Measurements from ENCODE around the gene TREML2. TPM values are rescaled to one million over a fixed set of nuclear protein-coding genes. Genes with fewer than 3 reads are reported as not detected.

TREML2 gene
- total and polyA plus RNA-seq, 8 donors: 0.16 to 3.2 (median 0.27) TPM

GRCh38 chr6:41153992-41154625 lies 46.8 kb downstream of the TREML2 start, which contains the start of gene TREML1:
TSS of gene TREML1 (minus strand) at chr6:41154347. CDS start at chr6:41154288, 59 bp downstream.
- no peak for TF ChIP-seq CTCF (IDR thresholded peaks at IDR 0.05)
- Histone ChIP-seq H3K4me1 (peaks cover 0 to 3% of the 10 kb centered on the region in 2 donors), H3K36me3 (no peaks in the 10 kb centered on the region), H3K9me3 (no peaks in the 10 kb centered on the region), H3K4me3 (no peak within 1 kb of the TSS), H3K27ac (no peak within 1 kb of the TSS), H3K27me3 (peaks cover 0 to 8% of the 10 kb centered on the region in 2 donors)
- no peak for ATAC-seq
- DNase-seq: no peak
- intact Hi-C loops (cut with DNase I): no loop called here

GRCh38 chr6:41153451-41153850 lies 47.5 kb downstream of the TREML2 start:
- Histone ChIP-seq H3K4me1 (peaks cover 0 to 3% of the 10 kb centered on the region in 2 donors), H3K9me3 (no peaks in the 10 kb centered on the region), H3K4me3 (no peak overlapping the region), H3K27me3 (peaks cover 0 to under 1% of the 10 kb centered on the region in 2 donors), H3K27ac (no peak overlapping the region), H3K36me3 (no peaks in the 10 kb centered on the region)
- DNase-seq (no peak), ATAC-seq (no peak)
- intact Hi-C loops (cut with DNase I): no loop called here
- no peak for TF ChIP-seq CTCF (IDR thresholded peaks at IDR 0.05)

- no peaks in the 10 kb centered on the region for H3K9me3 ChIP-seq
- H3K4me3 ChIP-seq: no peak overlapping the region
- H3K27me3 ChIP-seq: no peaks in the 10 kb centered on the region
- no peaks in the 10 kb centered on the region for H3K36me3 ChIP-seq
- intact Hi-C loops (cut with DNase I): no loop called here
- no peak for TF ChIP-seq CTCF (IDR thresholded peaks at IDR 0.05)
- DNase-seq: no peak
- no peak overlapping the region for H3K27ac ChIP-seq
- no peaks in the 10 kb centered on the region for H3K4me1 ChIP-seq
- no peak for ATAC-seq
These were observed 50.3 kb downstream of the TREML2 start for GRCh38 chr6:41150671-41151070.

- DNase-seq (no peak), ATAC-seq (no peak)
- Histone ChIP-seq H3K4me1 (no peaks in the 10 kb centered on the region), H3K36me3 (no peaks in the 10 kb centered on the region), H3K4me3 (no peak overlapping the region), H3K27me3 (no peaks in the 10 kb centered on the region), H3K9me3 (no peaks in the 10 kb centered on the region), H3K27ac (no peak overlapping the region)
- intact Hi-C loops (cut with DNase I): no loop called here
- TF ChIP-seq CTCF (IDR thresholded peaks at IDR 0.05): no peak
These were observed 53.0 kb downstream of the TREML2 start for GRCh38 chr6:41147917-41148316.

Other genes starting within 250 kb of the TREML2 start
- 1 to 10 TPM; 2.3 to 3.1 TPM for gene UNC5CL, start 161.9 kb downstream of the TREML2 start, total RNA-seq
- 10 to 100 TPM in 2 of 6 donors, 1 to 10 TPM in 4; 2.9 to 11.8 (median 6.6) TPM for gene UNC5CL, start 161.9 kb downstream of the TREML2 start, polyA plus RNA-seq (ENCODE audit: insufficient read length in 6 of 6)
- not detected for gene TSPO2, start 158.7 kb downstream of the TREML2 start, total RNA-seq
- 1 to 10 TPM in 3 of 6 donors, under 1 TPM in 3; 0.52 to 1.5 (median 1.1) TPM for gene TSPO2, start 158.7 kb downstream of the TREML2 start, polyA plus RNA-seq (ENCODE audit: insufficient read length in 6 of 6)
- under 1 TPM in 1 of 2 donors, not detected in 1; 0.29 TPM for gene APOBEC2, start 147.9 kb downstream of the TREML2 start, total RNA-seq
- gene APOBEC2, start 147.9 kb downstream of the TREML2 start, polyA plus RNA-seq (ENCODE audit: insufficient read length in 6 of 6): 1 to 10 TPM in 2 of 6 donors, under 1 TPM in 4; 0.58 to 1.3 (median 0.82) TPM
- 10 to 100 TPM; 14.9 to 20.3 TPM for gene OARD1, start 128.8 kb downstream of the TREML2 start, total RNA-seq
- 10 to 100 TPM; 44.2 to 56.4 (median 48.2) TPM for gene OARD1, start 128.8 kb downstream of the TREML2 start, polyA plus RNA-seq (ENCODE audit: insufficient read length in 6 of 6)
- 10 to 100 TPM; 16.4 to 20.3 TPM for gene NFYA, start 128.2 kb downstream of the TREML2 start, total RNA-seq
- 10 to 100 TPM; 50.6 to 58.6 (median 54.9) TPM for gene NFYA, start 128.2 kb downstream of the TREML2 start, polyA plus RNA-seq (ENCODE audit: insufficient read length in 6 of 6)
- under 1 TPM; 0.87 to 0.92 TPM for gene TREML1, start 46.8 kb downstream of the TREML2 start, total RNA-seq
- gene TREML1, start 46.8 kb downstream of the TREML2 start, polyA plus RNA-seq (ENCODE audit: insufficient read length in 6 of 6): 1 to 10 TPM in 5 of 6 donors, under 1 TPM in 1; 0.86 to 2.0 (median 1.6) TPM
- 10 to 100 TPM; 16.2 to 29.2 TPM for gene TREM2, start 38.0 kb downstream of the TREML2 start, total RNA-seq
- under 1 TPM in 5 of 6 donors, not detected in 1; 0.20 to 0.78 (median 0.50) TPM for gene TREM2, start 38.0 kb downstream of the TREML2 start, polyA plus RNA-seq (ENCODE audit: insufficient read length in 6 of 6)
- gene TREML4, start 27.2 kb upstream of the TREML2 start, total RNA-seq: under 1 TPM in 1 of 2 donors, not detected in 1; 0.32 TPM
- gene TREML4, start 27.2 kb upstream of the TREML2 start, polyA plus RNA-seq (ENCODE audit: insufficient read length in 6 of 6): not detected
- 10 to 100 TPM; 36.5 to 65.3 TPM for gene TREM1, start 85.5 kb upstream of the TREML2 start, total RNA-seq
- 1 to 10 TPM in 5 of 6 donors, under 1 TPM in 1; 0.44 to 2.5 (median 1.3) TPM for gene TREM1, start 85.5 kb upstream of the TREML2 start, polyA plus RNA-seq (ENCODE audit: insufficient read length in 6 of 6)
- not detected for gene NCR2, start 134.5 kb upstream of the TREML2 start, total RNA-seq
- gene NCR2, start 134.5 kb upstream of the TREML2 start, polyA plus RNA-seq (ENCODE audit: insufficient read length in 6 of 6): not detected